Measurements from ENCODE around the gene PCDHGB4.

DNA sequence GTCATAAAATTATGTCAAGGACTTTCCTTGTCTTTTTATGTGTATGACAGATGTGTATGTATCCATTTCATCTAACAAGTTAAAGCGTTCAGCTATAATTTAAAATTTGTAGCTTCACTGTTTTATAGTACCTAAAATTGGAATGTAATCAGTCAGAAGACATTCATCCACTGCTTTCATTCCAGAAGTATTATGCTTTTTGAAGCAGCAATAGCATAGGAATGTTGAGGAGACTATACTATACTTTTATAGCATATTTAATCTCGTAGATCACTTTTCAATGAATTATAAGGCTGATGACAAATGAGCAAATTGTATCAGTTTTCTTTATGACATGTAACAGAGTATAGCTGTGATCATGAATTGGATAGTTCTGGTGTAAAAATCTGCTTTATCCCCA, 49.7 kb downstream of the PCDHGB4 start:
- TF ChIP-seq PRDM10 (IDR thresholded peaks at IDR 0.05; ENCODE audit: partially characterized antibody) (no peak), EGR1 (conservative IDR thresholded peaks at IDR 0.05) (no peak), POLR2A (conservative IDR thresholded peaks at IDR 0.05) (no peak), GABPA (tag; conservative IDR thresholded peaks at IDR 0.05; ENCODE audit: low read depth) (no peak), IRF2 (CRISPR knock-in tag; IDR thresholded peaks at IDR 0.05) (no peak), HDAC2 (IDR thresholded peaks at IDR 0.05) (no peak), U2AF1 (optimal IDR thresholded peaks at IDR 0.05; ENCODE audit: low read depth, low read length) (no peak)
- TF ChIP-seq, protein P1, sequence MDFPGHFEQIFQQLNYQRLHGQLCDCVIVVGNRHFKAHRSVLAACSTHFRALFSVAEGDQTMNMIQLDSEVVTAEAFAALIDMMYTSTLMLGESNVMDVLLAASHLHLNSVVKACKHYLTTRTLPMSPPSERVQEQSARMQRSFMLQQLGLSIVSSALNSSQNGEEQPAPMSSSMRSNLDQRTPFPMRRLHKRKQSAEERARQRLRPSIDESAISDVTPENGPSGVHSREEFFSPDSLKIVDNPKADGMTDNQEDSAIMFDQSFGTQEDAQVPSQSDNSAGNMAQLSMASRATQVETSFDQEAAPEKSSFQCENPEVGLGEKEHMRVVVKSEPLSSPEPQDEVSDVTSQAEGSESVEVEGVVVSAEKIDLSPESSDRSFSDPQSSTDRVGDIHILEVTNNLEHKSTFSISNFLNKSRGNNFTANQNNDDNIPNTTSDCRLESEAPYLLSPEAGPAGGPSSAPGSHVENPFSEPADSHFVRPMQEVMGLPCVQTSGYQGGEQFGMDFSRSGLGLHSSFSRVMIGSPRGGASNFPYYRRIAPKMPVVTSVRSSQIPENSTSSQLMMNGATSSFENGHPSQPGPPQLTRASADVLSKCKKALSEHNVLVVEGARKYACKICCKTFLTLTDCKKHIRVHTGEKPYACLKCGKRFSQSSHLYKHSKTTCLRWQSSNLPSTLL (IDR thresholded peaks at IDR 0.05), result no peak
- TF ChIP-seq, protein P2, sequence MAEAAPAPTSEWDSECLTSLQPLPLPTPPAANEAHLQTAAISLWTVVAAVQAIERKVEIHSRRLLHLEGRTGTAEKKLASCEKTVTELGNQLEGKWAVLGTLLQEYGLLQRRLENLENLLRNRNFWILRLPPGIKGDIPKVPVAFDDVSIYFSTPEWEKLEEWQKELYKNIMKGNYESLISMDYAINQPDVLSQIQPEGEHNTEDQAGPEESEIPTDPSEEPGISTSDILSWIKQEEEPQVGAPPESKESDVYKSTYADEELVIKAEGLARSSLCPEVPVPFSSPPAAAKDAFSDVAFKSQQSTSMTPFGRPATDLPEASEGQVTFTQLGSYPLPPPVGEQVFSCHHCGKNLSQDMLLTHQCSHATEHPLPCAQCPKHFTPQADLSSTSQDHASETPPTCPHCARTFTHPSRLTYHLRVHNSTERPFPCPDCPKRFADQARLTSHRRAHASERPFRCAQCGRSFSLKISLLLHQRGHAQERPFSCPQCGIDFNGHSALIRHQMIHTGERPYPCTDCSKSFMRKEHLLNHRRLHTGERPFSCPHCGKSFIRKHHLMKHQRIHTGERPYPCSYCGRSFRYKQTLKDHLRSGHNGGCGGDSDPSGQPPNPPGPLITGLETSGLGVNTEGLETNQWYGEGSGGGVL (CRISPR knock-in tag; IDR thresholded peaks at IDR 0.05), result no peak
- TF ChIP-seq, protein P3, sequence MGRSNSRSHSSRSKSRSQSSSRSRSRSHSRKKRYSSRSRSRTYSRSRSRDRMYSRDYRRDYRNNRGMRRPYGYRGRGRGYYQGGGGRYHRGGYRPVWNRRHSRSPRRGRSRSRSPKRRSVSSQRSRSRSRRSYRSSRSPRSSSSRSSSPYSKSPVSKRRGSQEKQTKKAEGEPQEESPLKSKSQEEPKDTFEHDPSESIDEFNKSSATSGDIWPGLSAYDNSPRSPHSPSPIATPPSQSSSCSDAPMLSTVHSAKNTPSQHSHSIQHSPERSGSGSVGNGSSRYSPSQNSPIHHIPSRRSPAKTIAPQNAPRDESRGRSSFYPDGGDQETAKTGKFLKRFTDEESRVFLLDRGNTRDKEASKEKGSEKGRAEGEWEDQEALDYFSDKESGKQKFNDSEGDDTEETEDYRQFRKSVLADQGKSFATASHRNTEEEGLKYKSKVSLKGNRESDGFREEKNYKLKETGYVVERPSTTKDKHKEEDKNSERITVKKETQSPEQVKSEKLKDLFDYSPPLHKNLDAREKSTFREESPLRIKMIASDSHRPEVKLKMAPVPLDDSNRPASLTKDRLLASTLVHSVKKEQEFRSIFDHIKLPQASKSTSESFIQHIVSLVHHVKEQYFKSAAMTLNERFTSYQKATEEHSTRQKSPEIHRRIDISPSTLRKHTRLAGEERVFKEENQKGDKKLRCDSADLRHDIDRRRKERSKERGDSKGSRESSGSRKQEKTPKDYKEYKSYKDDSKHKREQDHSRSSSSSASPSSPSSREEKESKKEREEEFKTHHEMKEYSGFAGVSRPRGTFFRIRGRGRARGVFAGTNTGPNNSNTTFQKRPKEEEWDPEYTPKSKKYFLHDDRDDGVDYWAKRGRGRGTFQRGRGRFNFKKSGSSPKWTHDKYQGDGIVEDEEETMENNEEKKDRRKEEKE (IDR thresholded peaks at IDR 0.05; ENCODE audit: borderline replicate concordance in 1 of 2, control insufficient read depth in 1 of 2, low read depth in 2 of 2, low read length in 1 of 2), result no peak
